T follicular helper cell (primary cell): Measurements from ENCODE around the gene PTGFRN.
"Not testable (repeated sequence)": the region's sequence is repeated elsewhere in the genome, so short reads cannot be mapped to it uniquely, and the experiment has no call there.

Experiments used
- DNase-seq: peaks from one replicate; pipeline ENCODE4 v3.0.0-alpha.2; 2020; ENCODE audit warnings: low read depth
- total RNA-seq, 2 experiments: gene quantifications; one replicate each; lab custom pipeline; 2026; lab: John Stamatoyannopoulos, UW

Gene PTGFRN
- total RNA-seq: 1.6 to 18.1 reads per million in 2 experiments

GRCh38 chr1:116909512-116910378 is at the start of gene PTGFRN:
PTGFRN (plus strand) TSS chr1:116909916; CDS start chr1:116910204, 288 bp downstream.
- no peak for DNase-seq

GRCh38 chr1:116860167-116860566 is 49.5 kb upstream of the PTGFRN start:
- DNase-seq: not testable (repeated sequence)

- no peak for DNase-seq
Observed at GRCh38 chr1:116861137-116861536, 48.6 kb upstream of the PTGFRN start.

GRCh38 chr1:116863031-116863430 is 46.7 kb upstream of the PTGFRN start:
- DNase-seq: not testable (repeated sequence)

GRCh38 chr1:116866478-116866877 is 43.2 kb upstream of the PTGFRN start:
- DNase-seq: not testable (repeated sequence)

GRCh38 chr1:116868385-116868784 is 41.3 kb upstream of the PTGFRN start:
- no peak for DNase-seq

GRCh38 chr1:116869611-116870010 is 40.1 kb upstream of the PTGFRN start:
- DNase-seq: no peak

- DNase-seq: no peak
Observed at GRCh38 chr1:116870300-116870699, 39.4 kb upstream of the PTGFRN start.

GRCh38 chr1:116871779-116872146 is 38.0 kb upstream of the PTGFRN start:
- DNase-seq: no peak

GRCh38 chr1:116873680-116874271 is 35.9 kb upstream of the PTGFRN start:
- DNase-seq: no peak

GRCh38 chr1:116874733-116875249 is 34.9 kb upstream of the PTGFRN start:
- no peak for DNase-seq

- DNase-seq: no peak
Observed at GRCh38 chr1:116875391-116875790, 34.3 kb upstream of the PTGFRN start.

GRCh38 chr1:116875946-116876345 is 33.8 kb upstream of the PTGFRN start:
- not testable (repeated sequence) for DNase-seq

- no peak for DNase-seq
Observed at GRCh38 chr1:116877141-116877818, 32.4 kb upstream of the PTGFRN start.

- DNase-seq: no peak
Observed at GRCh38 chr1:116878804-116879477, 30.8 kb upstream of the PTGFRN start.

GRCh38 chr1:116879478-116880133 is 30.1 kb upstream of the PTGFRN start:
- no peak for DNase-seq

- DNase-seq: no peak
Observed at GRCh38 chr1:116880917-116881316, 28.8 kb upstream of the PTGFRN start.

- no peak for DNase-seq
Observed at GRCh38 chr1:116881879-116882520, 27.7 kb upstream of the PTGFRN start.

- no peak for DNase-seq
Observed at GRCh38 chr1:116882866-116883265, 26.9 kb upstream of the PTGFRN start.

GRCh38 chr1:116886291-116886878 is 23.3 kb upstream of the PTGFRN start:
- no peak for DNase-seq
